ENCODE measurements around the gene SNCAIP.

Gene SNCAIP

GRCh38 chr5:122427621-122428020, 115.6 kb downstream of the SNCAIP start:
- no peak for DNase-seq (ENCODE audit: low read depth)

- no peak for DNase-seq (ENCODE audit: low read depth)
Observed at GRCh38 chr5:122429545-122430318, 117.7 kb downstream of the SNCAIP start.

- no peak for DNase-seq (ENCODE audit: low read depth)
Observed at GRCh38 chr5:122430319-122430586, 118.2 kb downstream of the SNCAIP start.

DNA sequence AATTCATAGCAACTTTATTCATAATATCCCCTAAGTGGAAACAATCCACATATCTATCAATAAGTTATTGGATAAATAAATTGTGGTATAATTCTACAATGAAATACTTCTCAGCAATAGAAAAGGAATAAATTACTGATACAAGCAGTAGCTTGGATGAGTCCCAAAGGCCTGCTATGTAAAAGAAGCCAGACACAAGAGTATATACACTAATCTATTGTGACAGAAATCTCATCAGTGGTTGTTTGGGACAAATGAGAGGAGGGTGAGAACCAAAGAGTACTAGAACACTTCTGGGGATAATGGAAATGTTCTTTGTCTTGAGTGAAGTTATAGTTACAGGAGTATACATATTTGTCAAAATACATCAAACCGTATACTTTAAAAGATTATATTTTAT, 119.3 kb downstream of the SNCAIP start:
- DNase-seq (ENCODE audit: low read depth), result no peak

GRCh38 chr5:122434205-122434970, 122.4 kb downstream of the SNCAIP start:
- DNase-seq (ENCODE audit: low read depth), result no peak

- no peak for DNase-seq (ENCODE audit: low read depth)
Observed at GRCh38 chr5:122435234-122435633, 123.2 kb downstream of the SNCAIP start.

DNA sequence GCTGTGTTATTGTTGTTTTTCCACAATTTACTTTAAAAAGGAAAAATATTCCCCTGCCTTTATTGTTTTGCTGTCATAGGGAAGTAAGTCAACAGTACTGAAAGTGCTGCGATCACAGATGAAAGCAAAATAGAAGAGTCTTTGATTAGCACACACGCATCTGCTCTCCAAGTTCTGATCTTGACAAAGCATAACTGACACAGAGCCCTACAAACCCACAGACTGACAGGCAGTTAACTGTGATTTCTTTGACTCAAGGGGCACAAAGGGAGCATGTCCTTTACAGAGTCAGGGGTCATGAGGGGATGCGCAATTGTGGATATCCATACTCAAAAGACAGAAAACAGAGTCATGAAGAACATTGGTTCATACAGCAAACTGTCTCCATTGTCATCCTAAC, 123.7 kb downstream of the SNCAIP start:
- DNase-seq (ENCODE audit: low read depth), result no peak

- no peak for DNase-seq (ENCODE audit: low read depth)
Observed at GRCh38 chr5:122436615-122437014, 124.6 kb downstream of the SNCAIP start.

- DNase-seq (ENCODE audit: low read depth), result no peak
Observed at GRCh38 chr5:122439645-122440044, 127.6 kb downstream of the SNCAIP start.

- DNase-seq (ENCODE audit: low read depth), result no peak
Observed at GRCh38 chr5:122442938-122443337, 130.9 kb downstream of the SNCAIP start.

DNA sequence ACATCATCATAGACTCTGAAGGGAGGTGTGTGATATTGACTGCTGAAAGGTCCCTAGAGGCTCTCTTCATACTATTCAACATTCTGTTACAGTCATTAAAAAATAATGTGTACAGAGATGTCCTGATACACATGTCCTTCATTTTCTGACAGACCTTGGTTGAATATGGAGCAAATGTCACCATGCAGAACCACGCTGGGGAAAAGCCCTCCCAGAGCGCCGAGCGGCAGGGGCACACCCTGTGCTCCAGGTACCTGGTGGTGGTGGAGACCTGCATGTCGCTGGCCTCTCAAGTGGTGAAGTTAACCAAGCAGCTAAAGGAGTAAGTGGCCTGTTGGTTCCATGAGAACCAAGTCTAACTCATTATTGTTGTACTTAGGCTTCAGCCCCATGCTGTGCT, 132.4 kb downstream of the SNCAIP start:
- DNase-seq (ENCODE audit: low read depth), result no peak

DNA sequence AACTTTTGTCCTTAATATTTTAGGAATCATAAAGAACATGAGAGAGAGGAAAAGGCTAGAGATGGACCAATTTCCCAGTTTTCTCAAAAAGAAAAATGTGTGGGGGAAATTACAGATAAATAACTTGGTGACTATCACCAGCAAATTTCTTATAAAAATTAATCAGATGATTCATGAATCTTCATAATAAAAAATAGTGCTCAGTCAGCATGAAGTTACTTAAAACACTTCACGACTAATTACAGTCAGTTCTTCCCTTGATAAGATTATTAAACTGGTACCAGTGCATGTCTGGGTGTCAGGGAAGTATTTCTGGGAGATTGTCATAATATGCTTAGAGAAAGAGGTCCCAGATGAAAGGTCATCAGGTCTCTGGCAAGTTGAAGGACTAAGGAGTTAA, 133.0 kb downstream of the SNCAIP start:
- no peak for DNase-seq (ENCODE audit: low read depth)

GRCh38 chr5:122447072-122447471, 135.0 kb downstream of the SNCAIP start:
- DNase-seq (ENCODE audit: low read depth), result no peak

GRCh38 chr5:122447879-122448278, 135.8 kb downstream of the SNCAIP start:
- DNase-seq (ENCODE audit: low read depth), result no peak

DNA sequence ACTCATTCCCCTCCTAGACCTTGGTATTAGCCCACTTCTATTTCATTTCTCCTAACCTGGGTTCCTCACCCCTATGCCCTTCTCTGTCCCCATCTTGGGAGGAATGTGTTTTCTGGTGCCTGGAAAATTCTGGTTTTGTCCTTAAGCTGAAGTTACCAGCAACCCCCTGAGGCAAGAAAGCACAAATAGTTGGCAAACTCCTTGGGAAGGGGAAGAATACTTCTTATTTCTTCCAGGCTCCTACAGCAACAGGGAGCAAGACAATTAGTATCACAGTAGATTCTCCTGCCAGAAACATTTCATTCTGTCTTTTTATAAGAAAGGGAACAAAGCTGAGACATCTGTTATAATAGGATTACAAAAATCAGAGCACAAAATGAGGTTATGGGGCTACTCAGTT, 142.5 kb downstream of the SNCAIP start:
- no peak for DNase-seq (ENCODE audit: low read depth)

GRCh38 chr5:122455939-122456338, 143.9 kb downstream of the SNCAIP start:
- no peak for DNase-seq (ENCODE audit: low read depth)

DNA sequence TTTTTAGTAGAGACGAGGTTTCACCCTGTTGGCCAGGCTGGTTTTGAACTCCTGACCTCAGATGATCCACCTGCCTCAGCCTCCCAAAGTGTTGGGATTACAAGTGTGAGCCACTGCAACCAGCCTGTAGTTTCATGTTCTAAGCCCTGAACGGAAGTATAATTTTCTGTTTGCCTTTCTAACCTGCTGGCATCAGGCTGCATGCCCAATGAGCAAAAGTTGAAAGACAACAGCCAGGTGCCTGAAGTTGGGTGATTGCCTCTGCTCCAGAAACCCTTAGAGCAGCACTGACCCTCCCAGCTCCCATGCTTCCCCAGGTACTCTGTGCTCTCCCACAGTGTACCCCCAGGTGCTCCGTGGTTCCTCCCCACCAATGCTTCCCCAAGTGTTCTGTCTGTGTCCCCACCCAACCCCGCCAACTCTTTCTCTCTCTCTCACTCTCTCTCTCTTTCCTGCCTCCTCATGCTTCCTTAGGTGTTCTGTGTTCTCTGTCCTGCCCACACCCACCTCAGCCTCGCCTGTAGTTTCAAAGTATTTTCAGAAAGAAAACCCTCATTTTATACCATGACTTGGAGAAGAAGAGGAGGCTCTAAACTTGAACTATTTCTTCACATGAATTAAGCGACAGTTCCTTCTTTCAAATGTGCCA, 145.3 kb downstream of the SNCAIP start:
- no peak for DNase-seq (ENCODE audit: low read depth)

GRCh38 chr5:122458278-122458872, 146.3 kb downstream of the SNCAIP start:
- peak; percentile 10 for DNase-seq (ENCODE audit: low read depth)

GRCh38 chr5:122462486-122462885, 150.4 kb downstream of the SNCAIP start:
- no peak for DNase-seq (ENCODE audit: low read depth)

- peak; percentile 6 for DNase-seq (ENCODE audit: low read depth)
Observed at GRCh38 chr5:122463221-122463620, 151.2 kb downstream of the SNCAIP start.

DNA sequence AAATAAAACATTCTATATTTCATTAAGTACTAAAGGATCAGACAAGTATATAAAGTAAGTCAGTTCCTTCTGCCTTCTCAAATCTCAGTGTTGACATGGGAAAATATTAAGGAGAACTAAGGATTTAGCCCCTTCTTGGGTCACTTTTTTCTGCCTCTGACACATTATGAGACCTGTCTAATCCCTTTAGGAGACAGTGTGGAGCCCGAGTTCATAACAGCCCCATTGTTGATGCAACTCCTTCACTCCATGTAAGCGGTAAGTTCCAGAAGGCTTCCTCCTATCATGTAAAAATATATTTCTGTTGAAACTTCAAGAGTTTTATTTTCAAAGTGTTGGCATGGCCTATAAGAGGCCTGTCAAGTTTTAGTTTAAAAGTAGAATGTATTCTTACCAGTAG, 152.2 kb downstream of the SNCAIP start:
- no peak for DNase-seq (ENCODE audit: low read depth)

DNA sequence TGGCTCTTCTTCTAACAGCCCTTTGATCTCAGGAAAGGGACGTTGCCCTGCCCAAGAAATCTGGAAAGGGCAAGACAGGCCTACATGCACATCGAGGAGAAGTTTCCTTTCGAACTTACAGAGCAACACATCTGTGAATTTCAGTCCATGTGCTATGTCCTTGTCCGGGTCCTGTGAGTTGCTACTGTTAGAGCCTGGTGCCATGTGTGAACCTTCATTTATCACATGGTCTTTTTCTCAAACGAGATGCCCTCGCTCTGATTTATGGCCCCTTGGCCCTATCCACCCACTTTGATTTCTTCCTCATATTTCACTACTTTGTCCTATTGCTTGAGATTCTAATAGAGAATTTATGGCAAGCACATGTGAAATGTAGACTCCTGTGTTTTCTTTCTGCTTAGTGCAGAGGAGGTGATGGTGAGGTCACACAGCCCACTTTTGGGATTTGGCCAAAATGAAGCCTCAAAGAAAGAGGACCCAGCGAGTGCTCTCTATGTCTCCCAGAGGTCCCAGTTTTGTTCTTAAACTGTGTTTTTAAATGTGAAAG, 153.1 kb downstream of the SNCAIP start:
- no peak for DNase-seq (ENCODE audit: low read depth)

GRCh38 chr5:122465994-122466393, 154.0 kb downstream of the SNCAIP start:
- no peak for DNase-seq (ENCODE audit: low read depth)

Measured in EH (cell line).